GM04504 (cell line): ENCODE results near the gene PDE4A.
A peak's percentile ranks its signal among the peaks of the same experiment; 100 is the strongest.
"Not testable (repeated sequence)": the region's sequence is repeated elsewhere in the genome, so short reads cannot be mapped to it uniquely, and the experiment has no call there.

ENCODE experiments used
- DNase-seq: peaks from one replicate; pipeline ENCODE4 v3.0.0-alpha.2; 2012; ENCODE audit warnings: low read depth

Gene PDE4A

DNA sequence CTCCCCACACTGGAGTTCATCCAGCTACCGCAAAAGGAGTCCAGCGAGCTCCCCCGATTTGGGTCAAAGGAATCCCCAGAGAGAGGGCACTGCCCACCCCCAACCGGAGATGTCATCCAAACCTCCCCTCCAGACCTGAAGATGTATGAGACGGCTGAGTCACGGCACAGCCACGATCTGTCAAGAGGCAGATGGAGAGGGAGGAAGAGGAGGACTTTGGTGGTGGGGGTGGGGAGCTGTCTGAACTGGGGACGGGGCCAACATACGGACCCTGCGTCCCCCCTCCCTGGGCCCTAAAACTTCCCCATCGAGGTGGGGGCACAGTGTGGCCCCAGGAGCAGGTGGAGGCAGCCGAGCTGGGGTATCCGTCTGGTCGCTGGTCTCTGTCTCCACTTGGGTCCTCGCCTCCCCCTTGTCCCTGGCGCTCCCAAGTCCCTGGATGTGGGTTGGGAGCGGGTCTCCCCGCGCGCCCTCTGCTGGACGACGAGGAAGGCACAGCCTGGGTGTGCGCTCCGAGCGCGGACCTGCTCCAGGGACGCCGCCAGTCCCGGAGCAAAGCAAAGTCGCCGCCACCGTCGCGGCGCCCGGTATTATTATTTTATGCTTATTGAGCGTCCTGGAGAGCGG, 3.8 kb downstream of the PDE4A start:
- peak; percentile 38 for DNase-seq

- no peak for DNase-seq
Measured at GRCh38 chr19:10427169-10427568, 6.8 kb downstream of the PDE4A start.

DNA sequence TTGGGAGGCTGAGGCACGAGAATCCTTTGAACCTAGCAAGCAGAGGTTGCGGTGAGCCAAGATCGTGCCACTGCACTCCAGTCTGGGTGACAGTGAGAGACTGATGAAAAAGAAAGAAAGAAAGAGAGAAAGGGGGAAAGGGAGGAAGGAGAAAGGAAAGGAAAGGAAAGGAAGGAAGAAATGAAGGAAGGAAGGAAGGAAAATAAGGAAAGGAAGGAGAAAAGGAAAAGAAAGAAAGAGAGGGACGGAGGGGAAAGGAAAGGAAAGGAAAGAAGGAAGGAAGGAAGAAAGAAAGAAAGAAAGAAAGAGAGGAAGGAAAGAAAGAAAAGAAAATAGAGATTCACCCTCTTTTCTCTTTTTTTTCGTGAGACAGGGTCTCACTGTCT, 8.7 kb downstream of the PDE4A start:
- DNase-seq: no peak

GRCh38 chr19:10430505-10431253, 10.3 kb downstream of the PDE4A start:
- DNase-seq: peak; percentile 23

DNA sequence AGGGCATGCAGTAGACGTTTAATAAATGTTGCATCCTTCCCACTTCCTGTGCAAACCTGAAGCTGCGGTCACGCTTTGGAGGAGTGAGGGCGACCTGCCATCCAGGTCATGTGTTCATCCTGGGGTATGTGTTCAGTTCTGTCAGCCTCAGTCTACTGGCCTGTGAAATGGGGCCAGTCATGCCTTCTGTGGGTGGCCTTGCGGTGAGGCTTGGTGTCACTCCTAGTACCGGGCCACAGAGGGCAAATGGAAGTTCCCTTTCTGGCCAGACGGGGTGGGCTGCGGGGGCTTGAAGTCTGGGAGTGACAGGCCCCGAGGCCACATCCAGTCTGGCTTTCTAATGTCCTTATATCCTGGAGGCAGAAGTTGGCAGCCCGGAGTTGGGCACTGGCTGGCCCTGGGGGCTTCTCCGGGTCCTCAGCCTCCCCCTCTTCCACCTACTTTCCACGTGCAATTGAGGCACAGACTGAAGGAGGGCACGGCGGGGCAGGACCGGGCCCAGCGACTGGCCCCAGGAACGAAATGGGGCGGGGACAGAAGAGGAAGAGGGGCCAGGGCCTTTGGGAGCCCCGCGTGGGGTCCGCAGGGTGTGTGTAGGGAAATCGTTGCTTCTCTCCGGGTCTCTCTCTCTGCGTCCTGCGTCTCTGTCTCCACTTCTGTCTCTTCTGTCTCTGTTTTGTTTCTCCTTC, 11.1 kb downstream of the PDE4A start:
- no peak for DNase-seq

DNA sequence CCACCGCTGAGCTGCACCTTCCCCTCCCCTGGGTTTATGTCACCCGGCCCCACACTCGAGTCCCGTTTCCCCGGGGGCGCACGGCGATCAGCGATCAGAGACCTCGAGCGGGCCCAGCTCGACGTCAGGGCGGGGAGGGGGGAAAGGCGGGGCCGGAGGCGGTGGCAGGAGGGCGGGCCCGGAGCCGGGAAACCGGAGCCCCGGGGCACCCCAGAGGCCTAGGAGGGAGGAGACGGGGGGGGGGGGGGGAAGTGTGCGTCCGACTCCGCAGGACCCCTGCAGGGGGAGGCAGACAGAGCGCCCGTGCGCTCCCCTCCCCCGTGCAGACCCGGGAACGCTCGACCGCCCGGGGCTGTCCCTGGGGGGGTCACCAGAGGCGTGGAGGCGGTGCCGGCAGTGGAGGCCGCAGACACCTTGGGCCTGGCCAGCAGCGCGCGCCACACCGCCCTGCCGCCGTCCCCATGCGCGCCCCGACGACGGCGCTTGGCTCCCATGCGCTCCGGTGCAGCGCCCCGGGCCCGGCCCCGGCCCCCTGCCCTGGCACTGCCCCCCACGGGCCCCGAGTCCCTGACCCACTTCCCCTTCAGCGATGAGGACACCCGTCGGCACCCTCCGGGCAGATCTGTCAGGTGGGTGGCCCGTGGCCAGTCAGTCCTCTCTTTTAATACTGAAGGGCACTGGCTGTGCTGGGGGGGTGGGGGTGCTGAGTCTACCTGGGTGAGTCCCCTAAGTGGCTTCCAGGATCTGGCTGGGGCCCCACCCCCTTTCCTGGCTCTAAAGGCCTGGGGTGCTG, 11.8 kb downstream of the PDE4A start:
- peak; percentile 21 for DNase-seq

GRCh38 chr19:10432736-10433130, 12.4 kb downstream of the PDE4A start:
- DNase-seq: no peak

GRCh38 chr19:10433131-10433536, 12.8 kb downstream of the PDE4A start:
- DNase-seq: no peak

DNA sequence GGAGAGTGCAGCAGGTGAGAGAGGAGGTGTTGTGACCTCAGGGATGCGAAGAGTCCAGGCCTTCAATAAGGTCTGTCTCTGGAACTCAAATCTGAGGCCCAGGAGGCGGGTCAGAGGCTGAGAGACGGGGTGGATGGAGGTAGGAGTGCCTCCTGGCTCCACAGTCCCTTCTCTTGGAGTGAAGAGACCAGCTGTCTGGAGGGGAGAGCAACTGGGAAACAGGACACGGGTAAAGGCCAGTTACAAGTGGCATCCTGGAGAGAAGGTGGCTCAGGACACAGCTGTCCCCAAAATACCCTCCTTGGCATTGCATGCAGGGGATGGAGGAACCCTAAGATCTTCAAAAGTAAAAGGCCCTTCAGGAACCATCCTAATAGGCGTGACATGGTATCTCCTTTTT, 19.2 kb downstream of the PDE4A start:
- no peak for DNase-seq

DNA sequence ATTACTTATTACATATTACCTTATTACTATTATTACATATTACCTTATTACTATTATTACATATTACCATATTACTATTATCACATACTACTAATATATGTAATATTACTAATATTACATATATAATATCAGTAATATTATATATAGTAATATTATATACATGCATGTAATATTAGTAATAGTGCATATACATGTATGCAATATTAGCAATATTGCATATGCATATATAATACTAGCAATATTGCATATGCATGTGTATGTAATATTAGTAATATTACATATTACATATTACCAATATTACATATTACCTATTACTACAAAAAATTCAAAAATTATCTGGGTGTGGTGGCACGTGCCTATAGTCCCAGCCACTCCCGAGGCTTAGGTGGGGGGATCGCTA, 22.4 kb downstream of the PDE4A start:
- DNase-seq: no peak

- DNase-seq: no peak
Measured at GRCh38 chr19:10449037-10449436, 28.7 kb downstream of the PDE4A start.

GRCh38 chr19:10450191-10450852, 30.0 kb downstream of the PDE4A start:
- DNase-seq: no peak

- DNase-seq: no peak
Measured at GRCh38 chr19:10450853-10451609, 30.7 kb downstream of the PDE4A start.

DNA sequence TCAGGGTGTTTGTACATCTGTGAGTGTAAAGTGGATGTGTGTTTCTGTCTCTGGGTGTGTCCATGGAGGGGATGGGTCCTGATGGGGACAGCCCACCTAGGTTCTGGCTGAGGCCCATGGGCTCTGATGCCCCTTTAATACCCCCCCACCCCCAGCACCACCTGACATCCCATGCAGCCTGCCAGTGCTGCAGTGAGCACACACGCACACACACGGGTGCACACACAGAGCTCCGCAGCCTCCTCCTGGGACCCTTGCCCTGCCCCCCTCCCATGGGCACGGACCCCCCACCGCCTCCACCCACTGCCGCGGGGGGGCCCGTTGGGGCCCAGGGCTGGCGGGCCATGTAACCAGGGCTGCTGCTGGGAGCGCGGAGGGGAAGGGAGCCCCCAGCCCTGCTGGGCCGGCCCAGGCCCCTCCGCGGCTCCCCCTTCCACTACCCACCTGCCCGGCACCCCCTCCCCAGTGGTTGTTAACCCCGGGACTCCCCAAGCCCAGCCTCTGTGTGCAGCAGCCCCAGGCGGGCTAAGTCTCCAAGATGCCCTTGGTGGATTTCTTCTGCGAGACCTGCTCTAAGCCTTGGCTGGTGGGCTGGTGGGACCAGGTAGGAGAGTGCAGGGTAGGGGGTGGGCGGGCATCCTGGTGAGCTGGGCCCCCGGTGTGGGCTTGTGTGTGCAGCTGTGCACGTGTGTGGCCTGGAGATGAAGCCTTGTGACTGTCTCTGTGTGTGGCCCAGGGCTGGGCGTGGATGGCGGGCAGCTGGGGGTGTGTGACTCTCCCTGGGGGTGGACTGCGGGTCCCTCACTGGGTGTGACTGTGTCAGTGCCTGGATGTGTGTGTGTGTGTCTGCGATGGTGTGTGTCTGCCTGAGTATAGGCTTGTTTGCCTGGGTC, 32.6 kb downstream of the PDE4A start:
- DNase-seq: no peak

DNA sequence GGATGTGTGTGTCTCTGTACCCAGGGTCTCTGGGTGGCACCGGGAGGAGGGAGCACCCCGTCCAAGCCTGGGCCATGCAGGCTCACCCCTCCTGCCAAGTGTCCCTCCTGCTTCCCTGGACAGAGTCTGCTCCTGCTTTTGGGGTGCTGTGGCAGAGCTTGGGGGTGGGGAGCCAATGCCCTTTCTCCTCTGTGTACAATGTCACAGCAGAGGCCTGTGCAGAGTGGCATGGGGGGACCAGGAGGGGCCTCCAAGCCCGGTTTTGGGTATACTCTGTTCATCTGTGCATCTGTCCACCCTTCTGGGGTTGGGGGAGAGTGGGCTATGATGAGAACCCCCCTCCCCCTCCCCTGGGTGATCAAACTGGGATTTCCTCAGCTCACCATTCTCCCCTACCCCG, 33.5 kb downstream of the PDE4A start:
- DNase-seq: no peak

DNA sequence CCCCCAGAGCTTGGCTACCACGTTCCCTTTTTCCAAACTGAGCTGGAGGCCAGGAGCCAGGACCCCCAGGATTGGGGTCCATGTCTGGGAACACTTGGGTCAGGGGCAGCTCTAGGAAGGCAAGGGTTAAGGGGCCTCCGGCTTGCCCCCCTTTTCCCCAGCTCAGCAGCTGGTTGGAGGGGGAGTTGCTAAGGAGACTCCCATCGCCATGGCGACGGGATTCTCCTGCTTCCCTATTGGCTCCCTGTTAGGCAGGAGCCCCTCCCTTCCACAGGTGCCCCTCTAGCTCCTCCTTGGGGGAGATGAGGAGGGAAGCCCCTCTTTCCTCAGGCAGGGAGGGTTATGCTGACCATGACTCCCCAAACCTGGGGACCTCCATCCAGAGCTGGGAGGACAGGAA, 33.9 kb downstream of the PDE4A start:
- no peak for DNase-seq

DNA sequence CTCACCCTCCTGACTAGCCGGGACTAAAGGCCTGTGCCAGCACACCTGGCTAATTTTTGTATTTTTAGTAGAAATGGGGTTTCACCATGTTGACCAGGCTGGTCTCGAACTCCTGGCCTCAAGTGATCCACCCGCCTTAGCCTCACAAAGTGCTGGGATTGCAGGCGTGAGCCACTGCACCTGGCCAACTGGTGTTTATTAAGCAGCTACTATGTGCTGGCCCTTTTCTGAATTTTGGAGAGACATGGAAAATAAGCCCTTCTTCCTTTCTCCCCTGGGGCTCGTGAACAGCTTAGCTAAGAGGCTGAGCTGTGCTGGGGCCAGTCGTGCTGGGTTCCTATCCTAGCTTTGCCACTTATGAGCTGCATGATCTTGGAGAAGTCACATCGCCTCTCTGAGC, 38.4 kb downstream of the PDE4A start:
- DNase-seq: not testable (repeated sequence)

- no peak for DNase-seq
Measured at GRCh38 chr19:10460714-10461046, 40.3 kb downstream of the PDE4A start.

DNA sequence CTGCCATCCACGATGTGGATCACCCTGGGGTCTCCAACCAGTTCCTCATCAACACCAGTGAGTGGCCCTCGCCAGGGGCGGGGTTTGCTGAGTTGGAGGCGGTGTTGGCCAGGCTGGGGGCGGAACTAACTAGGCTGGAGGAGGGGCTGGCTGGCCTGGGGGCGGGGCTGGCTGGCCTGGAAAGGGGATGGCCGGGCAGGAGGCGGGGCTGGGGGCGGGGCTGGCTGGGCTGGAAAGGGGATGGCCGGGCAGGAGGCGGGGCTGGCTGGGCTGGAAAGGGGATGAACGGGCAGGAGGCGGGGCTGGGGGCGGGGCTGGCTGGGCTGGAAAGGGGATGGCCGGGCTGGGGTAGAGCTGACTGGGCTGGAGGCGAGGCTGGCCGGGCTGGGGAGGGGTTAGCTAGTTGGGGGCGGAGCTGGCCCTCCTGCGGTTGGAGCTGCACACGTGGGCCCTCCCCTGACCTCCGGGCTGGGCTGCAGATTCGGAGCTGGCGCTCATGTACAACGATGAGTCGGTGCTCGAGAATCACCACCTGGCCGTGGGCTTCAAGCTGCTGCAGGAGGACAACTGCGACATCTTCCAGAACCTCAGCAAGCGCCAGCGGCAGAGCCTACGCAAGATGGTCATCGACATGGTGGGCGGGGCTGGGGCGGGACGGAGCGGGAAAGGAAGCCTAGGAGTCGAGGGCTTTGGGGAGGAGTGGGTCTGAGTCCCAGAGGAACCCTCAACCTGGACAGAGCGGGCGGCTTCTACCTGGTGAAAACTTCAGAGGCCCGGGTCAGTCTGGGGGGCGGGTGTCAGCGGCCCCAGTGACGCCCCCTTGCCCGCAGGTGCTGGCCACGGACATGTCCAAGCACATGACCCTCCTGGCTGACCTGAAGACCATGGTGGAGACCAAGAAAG, 41.0 kb downstream of the PDE4A start:
- peak; percentile 54 for DNase-seq
